HEK293T (cell line): ENCODE measurements around the gene GPR55.
A peak's percentile ranks its signal among the peaks of the same experiment; 100 is the strongest.

ENCODE experiments used
- CTCF ChIA-PET: fragments of 350-600 bp; formaldehyde crosslinking; extraction: SDS; loops from one replicate; lab custom pipeline; 2021; ENCODE audit warnings: antibody characterized with exemption, inconsistent platforms; lab: Yijun Ruan, JAX
- POLR2A ChIA-PET: fragments of 350-600 bp; formaldehyde crosslinking; extraction: SDS; loops from one replicate; lab custom pipeline; 2020; ENCODE audit warnings: antibody characterized with exemption, inconsistent platforms; lab: Yijun Ruan, JAX
- DNase-seq: peaks from one replicate; pipeline ENCODE4 v3.0.0; 2012; ENCODE audit warnings: mixed read lengths; ENCODE audit errors: extremely low spot score
- ARNT ChIP-seq: fragments of 450-650 bp; IDR thresholded peaks from 2 replicates; pipeline ENCODE4 v1.6.1; 2017; ENCODE audit warnings: mild to moderate bottlenecking
- BHLHE40 ChIP-seq: fragments of 450-650 bp; IDR thresholded peaks from 2 replicates; pipeline ENCODE4 v1.6.1; 2016; ENCODE audit warnings: mild to moderate bottlenecking, moderate library complexity, borderline replicate concordance
- CTBP1 ChIP-seq: fragments of 450-650 bp; IDR thresholded peaks from 2 replicates; pipeline ENCODE4 v1.6.1; 2016; ENCODE audit warnings: borderline replicate concordance
- ELF4 ChIP-seq: fragments of 450-650 bp; IDR thresholded peaks from 2 replicates; pipeline ENCODE4 v1.6.1; 2017; ENCODE audit warnings: antibody characterized with exemption
- FOXA1 ChIP-seq: fragments of 450-650 bp; IDR thresholded peaks from 2 replicates; pipeline ENCODE4 v1.6.1; 2016; ENCODE audit warnings: mild to moderate bottlenecking
- FOXK2 ChIP-seq: fragments of 450-650 bp; IDR thresholded peaks from 2 replicates; pipeline ENCODE4 v1.6.1; 2016; ENCODE audit warnings: mild to moderate bottlenecking
- FOXM1 ChIP-seq: fragments of 450-650 bp; IDR thresholded peaks from 2 replicates; pipeline ENCODE4 v1.6.1; 2017; ENCODE audit warnings: mild to moderate bottlenecking, borderline replicate concordance
- HDGF ChIP-seq: fragments of 450-650 bp; IDR thresholded peaks from 2 replicates; pipeline ENCODE4 v1.6.1; 2017; ENCODE audit warnings: antibody characterized with exemption, borderline replicate concordance
- L3MBTL2 ChIP-seq: fragments of 450-650 bp; conservative IDR thresholded peaks from 2 replicates; pipeline ENCODE4 v1.6.1; 2016; ENCODE audit warnings: mild to moderate bottlenecking
- LEF1 ChIP-seq: fragments of 450-650 bp; IDR thresholded peaks from 2 replicates; pipeline ENCODE4 v1.6.1; 2017; ENCODE audit warnings: mild to moderate bottlenecking, borderline replicate concordance
- NFRKB ChIP-seq: fragments of 450-650 bp; IDR thresholded peaks from 2 replicates; pipeline ENCODE4 v1.6.1; 2016; ENCODE audit warnings: mild to moderate bottlenecking, moderate library complexity
- PKNOX1 ChIP-seq: fragments of 450-650 bp; IDR thresholded peaks from 2 replicates; pipeline ENCODE4 v1.6.1; 2016
- SP1 ChIP-seq: fragments of 450-650 bp; IDR thresholded peaks from 2 replicates; pipeline ENCODE4 v1.6.1; 2017
- SUZ12 ChIP-seq: fragments of 450-650 bp; IDR thresholded peaks from 2 replicates; pipeline ENCODE4 v1.6.1; 2016; ENCODE audit warnings: mild to moderate bottlenecking
- TARDBP ChIP-seq: fragments of 450-650 bp; IDR thresholded peaks from 2 replicates; pipeline ENCODE4 v1.6.1; 2016
- ZNF384 ChIP-seq: fragments of 450-650 bp; IDR thresholded peaks from 2 replicates; pipeline ENCODE4 v1.6.1; 2016

Gene GPR55

GRCh38 chr2:230967113-230967512 lies 42.1 kb upstream of the GPR55 start:
- DNase-seq: no peak
- ChIA-PET POLR2A (no interaction called here), CTCF (no interaction called here)
- no peak for TF ChIP-seq SUZ12

- TF ChIP-seq TARDBP: no peak
- POLR2A ChIA-PET: no interaction called here
- CTCF ChIA-PET: no interaction called here
- no peak for DNase-seq
Measured at GRCh38 chr2:230964136-230964730, 39.2 kb upstream of the GPR55 start.

- no peak for DNase-seq
- POLR2A ChIA-PET: no interaction called here
- no peak for TF ChIP-seq L3MBTL2
- TF ChIP-seq SUZ12: no peak
- no peak for TF ChIP-seq TARDBP
- no peak for TF ChIP-seq ARNT
- TF ChIP-seq FOXK2: no peak
- no peak for TF ChIP-seq NFRKB
- TF ChIP-seq ELF4: no peak
- TF ChIP-seq SP1: no peak
- TF ChIP-seq PKNOX1: no peak
- TF ChIP-seq CTBP1: no peak
- no peak for TF ChIP-seq ZNF384
- no peak for TF ChIP-seq FOXM1
- TF ChIP-seq BHLHE40: no peak
- TF ChIP-seq FOXA1: no peak
- TF ChIP-seq LEF1: no peak
- TF ChIP-seq HDGF: no peak
- CTCF ChIA-PET: interaction anchor here (0.6 kb wide), 1 partner anchor 87 kb away, joined by 3 read pairs; no protein-coding TSS in a partner anchor
Measured at GRCh38 chr2:230961091-230961491, 36.0 kb upstream of the GPR55 start.

GRCh38 chr2:230960026-230960425 lies 35.0 kb upstream of the GPR55 start:
- TF ChIP-seq L3MBTL2 (no peak), PKNOX1 (no peak), HDGF (no peak), ELF4 (no peak), FOXA1 (no peak), ZNF384 (no peak), BHLHE40 (no peak), FOXK2 (no peak)
- DNase-seq: no peak
- POLR2A ChIA-PET: no interaction called here
- CTCF ChIA-PET: no interaction called here

- POLR2A ChIA-PET: interaction anchor here (0.9 to 1.1 kb wide), 2 partner anchors 11 to 29 kb away, joined by 3 read pairs; no protein-coding TSS in a partner anchor
Measured at GRCh38 chr2:230958820-230959756, 34.0 kb upstream of the GPR55 start.

GRCh38 chr2:230957756-230958391 lies 32.8 kb upstream of the GPR55 start:
- DNase-seq: no peak
- ChIA-PET CTCF (no interaction called here), POLR2A (no interaction called here)

More at GRCh38 chr2:230958820-230959756, 34.0 kb upstream of the GPR55 start:
- no peak for DNase-seq
- CTCF ChIA-PET: interaction anchor here (0.6 kb wide), 1 partner anchor 149 kb away, joined by 3 read pairs; no protein-coding TSS in a partner anchor
- TF ChIP-seq SUZ12 (no peak), PKNOX1 (peak; percentile 39), ARNT (no peak)

More at GRCh38 chr2:230957756-230958391, 32.8 kb upstream of the GPR55 start:
- TF ChIP-seq HDGF: no peak
- TF ChIP-seq FOXM1: no peak
- no peak for TF ChIP-seq FOXK2
- TF ChIP-seq BHLHE40: no peak
- TF ChIP-seq ELF4: no peak
- no peak for TF ChIP-seq ZNF384
